ENCODE measurements around the gene TM4SF5. TPM values are rescaled to one million over a fixed set of nuclear protein-coding genes. Genes with fewer than 3 reads are reported as not detected.

The TM4SF5 gene
- total RNA-seq, 1 experiment from 2014 or later, result not detected

DNA sequence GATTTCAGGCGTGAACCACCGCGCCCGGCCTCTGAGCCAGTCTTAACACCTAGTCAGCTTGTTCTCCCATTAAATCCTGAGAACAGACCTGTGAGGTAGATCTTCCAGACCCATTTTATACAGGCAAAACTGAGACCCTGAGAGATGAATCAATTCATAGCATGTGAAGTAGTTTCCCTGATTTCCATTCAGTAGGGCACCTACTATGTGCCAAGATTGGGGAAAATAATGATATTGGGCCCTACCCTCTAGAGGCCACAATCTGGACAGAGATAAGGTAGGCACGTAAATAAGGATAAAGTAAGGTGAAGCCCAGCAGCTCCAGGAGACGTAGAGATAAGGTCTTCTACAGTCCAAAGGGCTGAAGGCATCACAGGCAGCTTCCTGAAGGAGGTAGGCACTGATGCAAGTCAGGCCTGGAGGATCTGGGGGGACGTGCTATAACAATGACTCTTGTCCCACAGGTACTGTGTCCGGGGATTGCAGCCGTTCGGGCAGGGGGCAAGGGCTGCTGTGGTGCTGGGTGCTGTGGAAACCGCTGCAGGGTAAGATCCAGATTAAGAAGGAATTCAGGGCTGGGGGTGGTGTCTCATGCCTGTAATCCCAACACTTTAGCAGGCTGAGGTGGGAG is 8.8 kb downstream of the TM4SF5 start:
- ChIA-PET POLR2A (no interaction called here), RAD21 (ENCODE audit: low non-redundant PET in 1 of 2, low total read pairs in 2 of 2, uncharacterized antibody in 2 of 2, unreplicated experiment in 2 of 2) (no interaction called here), CTCF (interaction anchor here (3.3 kb wide), 1 partner anchor 8 kb away, joined by 19 read pairs; the partner anchor contains the start of gene GLTPD2)
- Histone ChIP-seq H3K4me3 (replicated peaks in 1 of 2; ENCODE audit: low read depth in 1 of 2, low read length in 2 of 2) (no peak overlapping the region), H3K79me2 (ENCODE audit: insufficient read depth, low read length) (no peaks in the 10 kb centered on the region), H3K27ac (ENCODE audit: low read depth, low read length) (no peak overlapping the region), H3K36me3 (ENCODE audit: control insufficient read depth in 1 of 2, insufficient read depth in 2 of 2, low read length in 2 of 2) (no peaks in the 10 kb centered on the region), H3K9ac (ENCODE audit: low read length) (no peak overlapping the region), H3K27me3 (ENCODE audit: insufficient read depth, low read length) (no peaks in the 10 kb centered on the region), H3K9me2 (ENCODE audit: insufficient read depth) (no peaks in the 10 kb centered on the region), H3K4me2 (ENCODE audit: low read length) (no peak overlapping the region), H4K20me1 (ENCODE audit: insufficient read depth) (no peaks in the 10 kb centered on the region), H3K9me3 (ENCODE audit: control insufficient read depth in 1 of 2, insufficient read depth in 1 of 2, low read depth in 1 of 2, low read length in 2 of 2) (no peaks in the 10 kb centered on the region), H2AFZ (ENCODE audit: low read depth, low read length, poor library complexity, severe bottlenecking) (no peak overlapping the region), H3K4me1 (ENCODE audit: control insufficient read depth in 1 of 2, insufficient read depth in 2 of 2, low read length in 2 of 2) (no peaks in the 10 kb centered on the region)
- TF ChIP-seq CBX3 (IDR thresholded peaks at IDR 0.05; ENCODE audit: low read depth), result no peak
- TF ChIP-seq SP1 (IDR thresholded peaks at IDR 0.05; ENCODE audit: low read depth), result no peak
- intact Hi-C loops (cut with micrococcal nuclease), result no loop called here
- BruUV-seq (replicated peaks), result no TSS peak
- DNase-seq (ENCODE audit: low read depth, low spot score), result no peak
- ATAC-seq, result no peak

DNA sequence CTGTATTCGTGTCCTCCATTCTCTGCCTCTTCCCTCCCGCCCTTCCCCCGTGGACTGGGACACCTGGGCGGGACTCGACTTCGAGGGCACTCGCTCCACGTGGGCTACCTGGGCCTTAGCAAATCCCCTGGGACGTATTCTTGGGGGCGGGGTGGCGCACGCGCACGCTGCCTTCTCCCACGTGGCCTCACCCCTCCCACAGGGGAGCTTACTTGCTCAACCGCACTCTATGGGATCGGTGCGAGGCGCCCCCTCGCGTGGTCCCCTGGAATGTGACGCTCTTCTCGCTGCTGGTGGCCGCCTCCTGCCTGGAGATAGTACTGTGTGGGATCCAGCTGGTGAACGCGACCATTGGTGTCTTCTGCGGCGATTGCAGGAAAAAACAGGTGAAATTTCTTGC is 11.0 kb downstream of the TM4SF5 start:
- Histone ChIP-seq H3K9me3 (ENCODE audit: control insufficient read depth in 1 of 2, insufficient read depth in 1 of 2, low read depth in 1 of 2, low read length in 2 of 2) (no peaks in the 10 kb centered on the region), H3K27ac (ENCODE audit: low read depth, low read length) (no peak overlapping the region), H3K9ac (ENCODE audit: low read length) (no peak overlapping the region), H3K27me3 (ENCODE audit: insufficient read depth, low read length) (no peaks in the 10 kb centered on the region), H3K4me1 (ENCODE audit: control insufficient read depth in 1 of 2, insufficient read depth in 2 of 2, low read length in 2 of 2) (peaks cover 4% of the 10 kb centered on the region in 2 experiments; a peak in 3 of 4 replicates), H2AFZ (ENCODE audit: low read depth, low read length, poor library complexity, severe bottlenecking) (no peak overlapping the region), H4K20me1 (ENCODE audit: insufficient read depth) (no peaks in the 10 kb centered on the region), H3K36me3 (ENCODE audit: control insufficient read depth in 1 of 2, insufficient read depth in 2 of 2, low read length in 2 of 2) (no peaks in the 10 kb centered on the region), H3K4me2 (ENCODE audit: low read length) (no peak overlapping the region), H3K79me2 (ENCODE audit: insufficient read depth, low read length) (no peaks in the 10 kb centered on the region), H3K9me2 (ENCODE audit: insufficient read depth) (no peaks in the 10 kb centered on the region), H3K4me3 (replicated peaks in 1 of 2; ENCODE audit: low read depth in 1 of 2, low read length in 2 of 2) (no peak overlapping the region)
- BruUV-seq (replicated peaks), result no TSS peak
- ChIA-PET CTCF (no interaction called here), POLR2A (no interaction called here), RAD21 (ENCODE audit: low non-redundant PET in 1 of 2, low total read pairs in 2 of 2, uncharacterized antibody in 2 of 2, unreplicated experiment in 2 of 2) (no interaction called here)
- ATAC-seq (no peak), DNase-seq (ENCODE audit: low read depth, low spot score) (no peak)
- intact Hi-C loops (cut with micrococcal nuclease), result no loop called here
- TF ChIP-seq, protein P1, sequence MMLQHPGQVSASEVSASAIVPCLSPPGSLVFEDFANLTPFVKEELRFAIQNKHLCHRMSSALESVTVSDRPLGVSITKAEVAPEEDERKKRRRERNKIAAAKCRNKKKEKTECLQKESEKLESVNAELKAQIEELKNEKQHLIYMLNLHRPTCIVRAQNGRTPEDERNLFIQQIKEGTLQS (IDR thresholded peaks at IDR 0.05), result no peak
- TF ChIP-seq, protein P2, sequence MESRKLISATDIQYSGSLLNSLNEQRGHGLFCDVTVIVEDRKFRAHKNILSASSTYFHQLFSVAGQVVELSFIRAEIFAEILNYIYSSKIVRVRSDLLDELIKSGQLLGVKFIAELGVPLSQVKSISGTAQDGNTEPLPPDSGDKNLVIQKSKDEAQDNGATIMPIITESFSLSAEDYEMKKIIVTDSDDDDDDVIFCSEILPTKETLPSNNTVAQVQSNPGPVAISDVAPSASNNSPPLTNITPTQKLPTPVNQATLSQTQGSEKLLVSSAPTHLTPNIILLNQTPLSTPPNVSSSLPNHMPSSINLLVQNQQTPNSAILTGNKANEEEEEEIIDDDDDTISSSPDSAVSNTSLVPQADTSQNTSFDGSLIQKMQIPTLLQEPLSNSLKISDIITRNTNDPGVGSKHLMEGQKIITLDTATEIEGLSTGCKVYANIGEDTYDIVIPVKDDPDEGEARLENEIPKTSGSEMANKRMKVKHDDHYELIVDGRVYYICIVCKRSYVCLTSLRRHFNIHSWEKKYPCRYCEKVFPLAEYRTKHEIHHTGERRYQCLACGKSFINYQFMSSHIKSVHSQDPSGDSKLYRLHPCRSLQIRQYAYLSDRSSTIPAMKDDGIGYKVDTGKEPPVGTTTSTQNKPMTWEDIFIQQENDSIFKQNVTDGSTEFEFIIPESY (IDR thresholded peaks at IDR 0.05; ENCODE audit: extremely low read depth, insufficient replicate concordance, low read length), result no peak
- no peak for TF ChIP-seq FOSL1 (IDR thresholded peaks at IDR 0.05; ENCODE audit: low read depth)
- TF ChIP-seq, protein P3, sequence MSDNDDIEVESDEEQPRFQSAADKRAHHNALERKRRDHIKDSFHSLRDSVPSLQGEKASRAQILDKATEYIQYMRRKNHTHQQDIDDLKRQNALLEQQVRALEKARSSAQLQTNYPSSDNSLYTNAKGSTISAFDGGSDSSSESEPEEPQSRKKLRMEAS (IDR thresholded peaks at IDR 0.05), result no peak
